HepG2 (cell line): ENCODE measurements around the gene FOSL2. TPM values are rescaled to one million over a fixed set of nuclear protein-coding genes. Genes with fewer than 3 reads are reported as not detected.
A peak's percentile ranks its signal among the peaks of the same experiment; 100 is the strongest.

ENCODE experiments used
- ATAC-seq: fragments of 200-7000 bp; cut with Tn5 transposase; 3 replicates; pipeline ENCODE4 v1.9.1; 2020; ENCODE audit warnings: mild to moderate bottlenecking, moderate library complexity
- BruUV-seq: library from RNA; stranded (reverse); fragments of 400-500 nt; replicated peaks from 2 replicates; lab custom pipeline; 2021; lab: Mats Ljungman, UMichigan
- CTCF ChIA-PET: fragments of 300-600 bp; formaldehyde crosslinking; extraction: SDS; loops from one replicate; lab custom pipeline; 2021; ENCODE audit warnings: low total read pairs, inconsistent platforms, low intra/inter-chr PET ratio; lab: Yijun Ruan, JAX
- POLR2A ChIA-PET: fragments of 350-600 bp; sonication (Branson Sonifier 250); formaldehyde crosslinking; loops from one replicate; lab custom pipeline; 2020; ENCODE audit warnings: antibody characterized with exemption, inconsistent platforms; lab: Yijun Ruan, JAX
- DNase-seq: peaks from one replicate; pipeline ENCODE4 v3.0.0-alpha.2; 2015; ENCODE audit warnings: low spot score
- FAIRE-seq: peaks from 3 replicates; lab custom pipeline; 2011; peaks lifted over from hg19 to GRCh38; lab: Jason Lieb, UNC
- H2AFZ ChIP-seq: one replicate; pipeline ENCODE4 v1.6.1; 2011; ENCODE audit warnings: low read length, inconsistent platforms
- H3K27ac ChIP-seq: fragments of 300-600 bp; 3 replicates; pipeline ENCODE4 v1.8.0; 2011; ENCODE audit warnings: mixed run types, mild to moderate bottlenecking, mixed read lengths, low read length, inconsistent platforms; ENCODE audit not compliant: insufficient read depth; ENCODE audit errors: extremely low read length
- H3K27me3 ChIP-seq, 2 experiments: fragments of 200-600 bp in 1 of 2; 2 replicates in 1 of 2; 3 replicates in 1 of 2; pipeline versions ENCODE4 v1.6.0 to v1.8.0; 2011; ENCODE audit warnings: low read length in 2 of 2, mild to moderate bottlenecking in 2 of 2, moderate library complexity in 2 of 2, inconsistent platforms in 1 of 2; ENCODE audit not compliant: insufficient read depth in 2 of 2, control insufficient read depth in 1 of 2
- H3K36me3 ChIP-seq, 2 experiments: fragments of 200-600 bp in 1 of 2; replicated peaks in 1 of 2; 2 replicates in 1 of 2; 3 replicates in 1 of 2; pipeline versions ENCODE4 v1.5.1 to v1.8.0; 2011; ENCODE audit warnings: low read length in 2 of 2, inconsistent platforms in 1 of 2; ENCODE audit not compliant: insufficient read depth in 2 of 2, control insufficient read depth in 1 of 2
- H3K4me1 ChIP-seq: 2 replicates; pipeline ENCODE4 v1.5.1; 2012; ENCODE audit warnings: low read length, inconsistent platforms; ENCODE audit not compliant: insufficient read depth
- H3K4me2 ChIP-seq: 2 replicates; pipeline ENCODE4 v1.6.0; 2011; ENCODE audit warnings: low read depth, low read length, inconsistent platforms
- H3K4me3 ChIP-seq, 3 experiments: fragments of 200-600 bp in 1 of 3; sonication (generic), shearing (Covaris generic) in 1 of 3; replicated peaks in 1 of 3; 2 replicates each; pipeline ENCODE4 v1.5.1; 2011 to 2016; ENCODE audit warnings: low read length in 3 of 3, inconsistent platforms in 2 of 3, low read depth in 2 of 3, mild to moderate bottlenecking in 2 of 3, control low read depth in 1 of 3, mixed read lengths in 1 of 3; ENCODE audit not compliant: insufficient read depth in 1 of 3
- H3K79me2 ChIP-seq: one replicate; pipeline ENCODE4 v1.6.1; 2011; ENCODE audit warnings: low read length, inconsistent platforms; ENCODE audit not compliant: insufficient read depth
- H3K9ac ChIP-seq: 2 replicates; pipeline ENCODE4 v1.6.0; 2011; ENCODE audit warnings: mild to moderate bottlenecking, low read depth, low read length, inconsistent platforms; ENCODE audit not compliant: insufficient read depth
- H3K9me3 ChIP-seq: 2 replicates; pipeline ENCODE4 v1.5.1; 2012; ENCODE audit warnings: mild to moderate bottlenecking, low read length
- H4K20me1 ChIP-seq: 2 replicates; pipeline ENCODE4 v1.6.0; 2011; ENCODE audit warnings: inconsistent platforms, mild to moderate bottlenecking, low read length, moderate library complexity; ENCODE audit not compliant: insufficient read depth
- ATF7 ChIP-seq, 2 experiments: fragments of 450-650 bp in 1 of 2; sonication (generic) in 1 of 2; formaldehyde crosslinking in 1 of 2; IDR thresholded peaks; 2 replicates each; pipeline versions ENCODE4 v1.4.0 to v1.6.1; 2016 to 2020; ENCODE audit warnings: antibody characterized with exemption in 1 of 2, mild to moderate bottlenecking in 1 of 2, missing genetic modification reagents in 1 of 2
- FLYWCH1 ChIP-seq: sonication (generic); formaldehyde crosslinking; IDR thresholded peaks from 2 replicates; pipeline ENCODE4 v1.8.1; 2023; ENCODE audit warnings: mild to moderate bottlenecking, missing genetic modification reagents
- GTF2F1 ChIP-seq: fragments of 150-350 bp; IDR thresholded peaks from 2 replicates; pipeline ENCODE4 v1.6.1; 2014; ENCODE audit warnings: low read length
- HMGXB4 ChIP-seq, 2 experiments: sonication (generic) in 1 of 2; formaldehyde crosslinking in 1 of 2; IDR thresholded peaks; 2 replicates each; pipeline versions ENCODE4 v1.4.0 to v1.6.1; 2018 to 2020; ENCODE audit warnings: missing genetic modification reagents in 2 of 2, borderline replicate concordance in 1 of 2, low read depth in 1 of 2, mild to moderate bottlenecking in 1 of 2, missing biosample characterization in 1 of 2
- HNF4A ChIP-seq: sonication (generic); formaldehyde crosslinking; IDR thresholded peaks from 2 replicates; pipeline ENCODE4 v1.4.0; 2020; ENCODE audit warnings: missing genetic modification reagents
- POLR2AphosphoS2 ChIP-seq: IDR thresholded peaks from 2 replicates; pipeline ENCODE4 v1.6.1; 2011; ENCODE audit warnings: low read depth, low read length, improper control_type of control experiment
- ZBTB49 ChIP-seq: sonication (generic); formaldehyde crosslinking; IDR thresholded peaks from 2 replicates; pipeline ENCODE4 v1.4.0; 2020; ENCODE audit warnings: missing genetic modification reagents, borderline replicate concordance
- ZNF773 ChIP-seq: sonication (generic); formaldehyde crosslinking; IDR thresholded peaks from 2 replicates; pipeline ENCODE4 v1.4.0; 2020; ENCODE audit warnings: missing genetic modification reagents, borderline replicate concordance
- ZNF780A ChIP-seq: sonication (generic); formaldehyde crosslinking; IDR thresholded peaks from 2 replicates; pipeline ENCODE4 v1.8.0; 2022; ENCODE audit warnings: mild to moderate bottlenecking, missing genetic modification reagents, moderate library complexity
- WGBS: methylation state at CpG from one replicate; pipeline ENCODE4 v1.1.6; 2017; ENCODE audit warnings: low lambda C conversion rate; 5-methylcytosine and 5-hydroxymethylcytosine counted together
- in situ Hi-C: cut with HindIII; loops from 2 replicates; pipeline ENCODE4 v1.10.0; 2017; ENCODE audit warnings: low pct_unique_long_range_greater_than_20kb; ENCODE audit not compliant: extremely low pct_ligation_motif_present
- intact Hi-C: fragments of 100-400 bp; cut with micrococcal nuclease; formaldehyde crosslinking; loops from one replicate; pipeline ENCODE4 v1.10.0; 2022; ENCODE audit not compliant: unreplicated experiment
- polyA plus RNA-seq, 8 experiments: library from polyadenylated mRNA; depleted of rRNA in 3 of 8; stranded (reverse) in 7 of 8; unstranded in 1 of 8; fragments of >200 nt; fragmentation: Illumina TruSeq in 4 of 8; extraction: Trizol in 4 of 8; gene quantifications; 2 replicates each; pipeline versions ENCODE4 v1.2.1 to v1.2.3, GENCODE V29; 2011 to 2016; ENCODE audit warnings: low read depth in 4 of 8, missing spikeins in 1 of 8, mixed read lengths in 1 of 8; ENCODE audit not compliant: insufficient read depth in 1 of 8
- total RNA-seq, 5 experiments: library from RNA; depleted of rRNA; stranded (reverse); fragments of >200 nt; fragmentation: Illumina TruSeq; extraction: Trizol; gene quantifications; 2 replicates each; pipeline ENCODE4 v1.2.3, GENCODE V29; 2016; ENCODE audit warnings: low read depth in 1 of 5

The FOSL2 gene
- total and polyA plus RNA-seq, 2 of the 13 experiments (the other 11 are each of a cell fraction or from before 2014, with no cell fraction given), result 3.4 to 18.1 TPM

DNA sequence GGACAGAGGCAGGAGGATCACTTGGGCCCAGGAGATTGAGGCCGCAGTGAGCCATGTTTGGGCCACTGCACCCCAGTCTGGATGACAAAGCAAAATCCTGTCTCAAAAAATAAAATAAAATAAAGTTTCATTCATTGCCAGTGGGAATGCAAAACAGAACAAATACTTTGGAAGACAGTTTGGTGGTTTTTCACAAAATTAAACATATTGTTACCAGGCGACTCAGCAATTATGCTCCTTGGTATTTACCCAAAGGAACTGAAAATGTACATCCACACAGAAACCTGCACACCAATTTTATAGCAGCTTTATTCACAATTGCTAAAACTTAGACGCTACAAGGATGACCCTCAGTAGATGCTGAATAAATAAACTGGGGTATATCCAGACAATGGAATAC lies 35.8 kb downstream of the FOSL2 start (continued):
- TF ChIP-seq POLR2AphosphoS2 (no peak), HMGXB4 (CRISPR knock-in tag; IDR thresholded peaks at IDR 0.05; ENCODE audit: borderline replicate concordance in 1 of 2, low read depth in 1 of 2) (no peak), FLYWCH1 (no peak)

GRCh38 chr2:28429636-28430376 lies 37.1 kb downstream of the FOSL2 start:
- intact Hi-C loops, result no loop called here
- H3K9me3 ChIP-seq, result peaks cover 8% of the 10 kb centered on the region; the same call in 1 of the 2 replicates
- peaks cover 19% of the 10 kb centered on the region for H3K4me1 ChIP-seq
- H2AFZ ChIP-seq, result no peak overlapping the region
- ChIA-PET POLR2A (interaction anchor here (1.1 to 1.3 kb wide), 2 partner anchors 11 to 34 kb away, joined by 3 to 5 read pairs; no protein-coding TSS in a partner anchor), CTCF (no interaction called here)
- FAIRE-seq (no peak), DNase-seq (no peak), ATAC-seq (peak; percentile 28; the same call in 1 of the 3 replicates)
- no peak overlapping the region for H3K27ac ChIP-seq
- no peaks in the 10 kb centered on the region for H3K79me2 ChIP-seq
- 40% methylated on average over 3 of the region's 3 CpGs for WGBS
- H4K20me1 ChIP-seq, result no peaks in the 10 kb centered on the region
- 0 out of 2 replicates have a peak overlapping the region, but pooled peaks have one; percentile 2 for H3K4me2 ChIP-seq
- TF ChIP-seq ATF7 (IDR thresholded peaks at IDR 0.05) (no peak), ATF7 (CRISPR knock-in tag; IDR thresholded peaks at IDR 0.05) (no peak), ZBTB49 (no peak), HNF4A (CRISPR knock-in tag) (peak; percentile 54), ZNF773 (no peak), GTF2F1 (no peak), ZNF780A (CRISPR knock-in tag) (no peak)
- H3K9ac ChIP-seq, result no peak overlapping the region
- no peak overlapping the region for H3K4me3 ChIP-seq
- no TSS peak for BruUV-seq
- H3K36me3 ChIP-seq, result no peaks in the 10 kb centered on the region
- H3K27me3 ChIP-seq, result 0 out of 5 replicates have a peak, but pooled peaks cover 0 to 7% of the 10 kb centered on the region in 2 experiments
- in situ Hi-C loops, result no loop called here
